Esophagus squamous epithelium (tissue), 5 donors: ENCODE data around the gene EIPR1. TPM values are rescaled to one million over a fixed set of nuclear protein-coding genes. Genes with fewer than 3 reads are reported as not detected.

Source experiments
- DNase-seq: peaks from one replicate; lab custom pipeline; 2025; lab: John Stamatoyannopoulos, UW
- H3K27ac ChIP-seq, 4 donors: fragments of 200-600 bp; sonication (generic); one replicate each; pipeline ENCODE4 v1.5.1; 2016 to 2019; ENCODE audit warnings: mild to moderate bottlenecking in 1 of 4
- H3K27me3 ChIP-seq, 4 donors: fragments of 200-600 bp; sonication (generic); 1 replicate in 3 of 4; 2 replicates in 1 of 4; pipeline versions ENCODE4 v1.5.1 to v1.6.0; 2017 to 2021; ENCODE audit warnings: antibody characterized with exemption in 1 of 4
- H3K36me3 ChIP-seq, 3 donors: fragments of 200-600 bp; sonication (generic); one replicate each; pipeline ENCODE4 v1.5.1; 2016 to 2019
- H3K4me1 ChIP-seq, 3 donors: fragments of 200-600 bp; sonication (generic); one replicate each; pipeline ENCODE4 v1.5.1; 2017 to 2019
- H3K4me3 ChIP-seq, 4 donors: fragments of 200-600 bp; sonication (generic); 1 replicate in 3 of 4; 2 replicates in 1 of 4; pipeline ENCODE4 v1.5.1; 2016 to 2019; ENCODE audit warnings: mild to moderate bottlenecking in 2 of 4, moderate library complexity in 1 of 4
- H3K9me3 ChIP-seq, 3 donors: fragments of 200-600 bp; sonication (generic); one replicate each; pipeline ENCODE4 v1.5.1; 2016 to 2019
- POLR2A ChIP-seq, 4 donors: fragments of 450-650 bp; IDR thresholded peaks; one replicate each; pipeline ENCODE4 v1.6.1; 2017; ENCODE audit warnings: antibody characterized with exemption in 4 of 4, mild to moderate bottlenecking in 4 of 4, moderate library complexity in 3 of 4
- WGBS, 2 donors: methylation state at CpG; one replicate each; pipeline ENCODE4 v1.1.5; 2018; 5-methylcytosine and 5-hydroxymethylcytosine counted together
- intact Hi-C: fragments of 100-400 bp; cut with DNase I; formaldehyde crosslinking; loops from one replicate; pipeline ENCODE4 v1.15.0; 2022
- total RNA-seq, 4 donors: library from RNA; depleted of rRNA; stranded (reverse); fragments of >200 nt; gene quantifications; one replicate each; pipeline ENCODE4 v1.1.0, GENCODE V29; 2016
- TF ChIP-seq, protein P1 (sequence below), 6 experiments: fragments of 450-650 bp in 4 of 6; fragments of 200-600 bp in 2 of 6; sonication (generic) in 2 of 6; IDR thresholded peaks; one replicate each; pipeline ENCODE4 v1.5.1; 2016 to 2019; ENCODE audit warnings: antibody characterized with exemption in 6 of 6, mild to moderate bottlenecking in 4 of 6, moderate library complexity in 4 of 6
- donor health status: DM: yes; HTN: yes; CAD: no.

Gene EIPR1
- total RNA-seq, 4 donors from 2014 or later, result 27.3 to 50.6 (median 31.9) TPM

DNA sequence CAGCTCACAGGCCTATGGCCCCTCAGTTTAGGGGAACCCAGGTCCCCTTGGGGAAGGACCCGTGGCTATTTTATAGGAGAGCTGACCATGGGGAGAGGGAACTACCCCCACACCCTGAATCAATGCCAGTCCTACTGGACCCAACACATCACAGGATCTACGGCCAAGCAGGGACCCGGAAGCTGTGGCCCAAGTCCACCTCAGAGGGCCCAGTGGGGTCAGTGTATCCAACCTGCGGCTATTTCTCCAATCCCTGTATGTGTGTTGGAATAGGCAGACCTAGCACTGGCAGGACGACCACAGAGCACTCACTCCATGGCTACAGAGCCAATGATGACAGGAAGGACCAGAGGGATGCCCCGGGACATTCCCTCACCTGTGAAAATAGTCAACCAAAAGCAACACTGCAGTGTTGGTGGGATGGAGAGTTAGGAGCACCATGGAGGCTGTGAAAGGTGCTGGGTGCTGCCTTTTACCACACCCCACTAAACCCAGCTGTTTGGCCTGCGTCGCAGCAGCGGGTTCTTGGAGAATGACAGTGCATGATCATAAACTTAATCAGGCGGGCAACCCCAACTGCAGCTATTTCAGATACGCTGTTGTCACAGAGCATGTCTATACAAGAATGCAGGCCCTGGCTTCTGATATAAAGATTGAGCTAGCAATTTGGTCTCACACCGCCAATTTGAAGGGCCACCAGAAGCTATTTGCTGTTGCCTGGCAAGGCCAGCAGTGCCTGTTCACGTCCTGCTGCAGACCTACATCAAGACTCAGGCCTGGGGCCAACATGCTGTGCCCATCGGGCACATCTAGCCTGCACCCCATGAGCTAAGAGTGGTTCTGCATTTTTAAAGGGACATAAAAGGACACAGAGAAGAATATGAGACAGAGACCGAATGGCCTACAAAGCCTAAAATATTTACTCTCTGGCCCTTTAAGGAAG is 110.4 kb downstream of the EIPR1 start:
- H3K27ac ChIP-seq, result no peak overlapping the region
- 39 to 85% methylated on average over 5 to 11 of the region's 15 CpGs for WGBS, 2 donors
- TF ChIP-seq, protein P1, sequence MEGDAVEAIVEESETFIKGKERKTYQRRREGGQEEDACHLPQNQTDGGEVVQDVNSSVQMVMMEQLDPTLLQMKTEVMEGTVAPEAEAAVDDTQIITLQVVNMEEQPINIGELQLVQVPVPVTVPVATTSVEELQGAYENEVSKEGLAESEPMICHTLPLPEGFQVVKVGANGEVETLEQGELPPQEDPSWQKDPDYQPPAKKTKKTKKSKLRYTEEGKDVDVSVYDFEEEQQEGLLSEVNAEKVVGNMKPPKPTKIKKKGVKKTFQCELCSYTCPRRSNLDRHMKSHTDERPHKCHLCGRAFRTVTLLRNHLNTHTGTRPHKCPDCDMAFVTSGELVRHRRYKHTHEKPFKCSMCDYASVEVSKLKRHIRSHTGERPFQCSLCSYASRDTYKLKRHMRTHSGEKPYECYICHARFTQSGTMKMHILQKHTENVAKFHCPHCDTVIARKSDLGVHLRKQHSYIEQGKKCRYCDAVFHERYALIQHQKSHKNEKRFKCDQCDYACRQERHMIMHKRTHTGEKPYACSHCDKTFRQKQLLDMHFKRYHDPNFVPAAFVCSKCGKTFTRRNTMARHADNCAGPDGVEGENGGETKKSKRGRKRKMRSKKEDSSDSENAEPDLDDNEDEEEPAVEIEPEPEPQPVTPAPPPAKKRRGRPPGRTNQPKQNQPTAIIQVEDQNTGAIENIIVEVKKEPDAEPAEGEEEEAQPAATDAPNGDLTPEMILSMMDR (IDR thresholded peaks at IDR 0.05), result no peak
- TF ChIP-seq POLR2A (IDR thresholded peaks at IDR 0.05), result no peak
- no peak overlapping the region for H3K4me3 ChIP-seq
- intact Hi-C loops, result no loop called here
- peaks cover 0 to 15% (median 0%) of the 10 kb centered on the region in 3 donors for H3K4me1 ChIP-seq
- no peaks in the 10 kb centered on the region for H3K27me3 ChIP-seq
- H3K9me3 ChIP-seq, result no peaks in the 10 kb centered on the region
- H3K36me3 ChIP-seq, result peaks cover 0 to 4% (median 0%) of the 10 kb centered on the region in 3 donors
- DNase-seq, result no peak

DNA sequence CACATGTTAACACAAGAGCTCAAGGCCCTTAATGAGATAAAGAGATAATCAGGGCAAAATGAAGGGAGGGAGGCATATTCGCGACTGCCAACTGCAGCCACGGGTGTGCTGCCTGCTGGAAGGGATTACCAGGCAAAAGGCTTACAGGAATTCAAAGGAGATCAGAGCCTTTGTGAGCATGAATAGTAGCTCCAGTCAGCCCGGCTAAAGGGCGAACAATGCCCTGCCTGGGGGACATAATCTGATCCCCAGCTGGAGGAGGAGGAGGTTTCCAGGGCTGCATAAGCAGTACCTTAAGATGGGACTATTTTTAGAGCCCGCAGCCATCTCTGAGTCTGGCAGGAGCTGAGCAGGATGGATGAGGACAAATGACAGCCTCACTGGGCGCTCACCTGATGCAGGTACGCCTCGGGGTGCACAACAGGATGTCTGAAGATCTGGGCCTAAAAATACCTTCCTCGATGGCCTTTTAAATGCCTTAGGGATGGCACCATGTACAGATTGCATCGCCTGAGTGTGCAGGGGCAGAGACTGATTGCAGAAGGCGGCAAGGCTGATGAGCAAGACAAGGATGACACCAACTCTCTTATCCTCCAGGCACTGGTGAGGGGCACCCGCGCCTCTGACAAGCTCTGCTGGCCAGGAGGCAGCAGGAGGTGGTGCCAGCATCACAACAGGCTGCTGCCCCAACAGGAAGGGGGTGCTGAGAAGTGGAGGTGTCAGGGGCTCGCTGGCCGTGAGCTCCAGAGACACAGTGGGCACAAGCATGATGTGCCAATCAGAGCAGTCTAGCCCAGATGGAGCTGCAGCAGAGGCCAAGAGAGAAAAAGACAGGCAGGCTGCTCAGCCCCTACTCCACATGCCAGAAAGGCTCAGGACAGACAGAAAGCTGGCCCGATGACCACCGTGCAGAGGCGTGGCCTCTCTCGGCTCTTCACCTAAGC is 111.4 kb downstream of the EIPR1 start:
- DNase-seq, result no peak
- 43 to 59% methylated on average over 12 to 14 of the region's 20 CpGs for WGBS, 2 donors
- no peaks in the 10 kb centered on the region for H3K9me3 ChIP-seq
- intact Hi-C loops, result no loop called here
- H3K36me3 ChIP-seq, result peaks cover 0 to 4% (median 0%) of the 10 kb centered on the region in 3 donors
- no peak overlapping the region for H3K4me3 ChIP-seq
- no peaks in the 10 kb centered on the region for H3K27me3 ChIP-seq
- peaks cover 0 to 15% (median 0%) of the 10 kb centered on the region in 3 donors for H3K4me1 ChIP-seq
- no peak overlapping the region for H3K27ac ChIP-seq
- TF ChIP-seq, protein P1 (IDR thresholded peaks at IDR 0.05), result no peak
- no peak for TF ChIP-seq POLR2A (IDR thresholded peaks at IDR 0.05)

DNA sequence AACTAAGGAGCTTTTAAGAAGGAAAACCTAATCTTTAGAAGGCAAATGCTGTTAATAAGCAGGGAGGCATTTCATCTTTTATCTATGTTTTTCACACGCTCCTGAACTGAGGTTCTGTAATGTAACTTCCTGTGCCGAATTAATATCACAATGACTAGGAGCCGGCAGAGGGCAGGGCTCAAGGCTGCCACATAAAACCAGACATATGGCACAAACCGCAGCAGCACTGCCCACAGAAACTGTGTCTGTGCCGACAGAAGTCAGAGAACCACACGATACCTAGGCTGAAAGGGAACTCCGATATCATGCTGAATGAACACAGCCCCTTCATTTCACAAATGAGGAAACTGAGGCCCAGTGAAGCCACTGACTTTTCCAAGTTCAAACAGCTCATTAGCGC is 112.1 kb downstream of the EIPR1 start:
- no peak for DNase-seq
- Histone ChIP-seq H3K36me3 (peaks cover 0 to 4% (median 0%) of the 10 kb centered on the region in 3 donors), H3K27ac (no peak overlapping the region), H3K9me3 (no peaks in the 10 kb centered on the region), H3K4me1 (peaks cover 0 to 15% (median 0%) of the 10 kb centered on the region in 3 donors), H3K4me3 (no peak overlapping the region), H3K27me3 (no peaks in the 10 kb centered on the region)
- TF ChIP-seq POLR2A (IDR thresholded peaks at IDR 0.05), result no peak
- TF ChIP-seq, protein P1 (IDR thresholded peaks at IDR 0.05), result no peak
- intact Hi-C loops, result no loop called here
- WGBS, 2 donors, result 83% methylated on average over 6 to 8 of the region's 8 CpGs

DNA sequence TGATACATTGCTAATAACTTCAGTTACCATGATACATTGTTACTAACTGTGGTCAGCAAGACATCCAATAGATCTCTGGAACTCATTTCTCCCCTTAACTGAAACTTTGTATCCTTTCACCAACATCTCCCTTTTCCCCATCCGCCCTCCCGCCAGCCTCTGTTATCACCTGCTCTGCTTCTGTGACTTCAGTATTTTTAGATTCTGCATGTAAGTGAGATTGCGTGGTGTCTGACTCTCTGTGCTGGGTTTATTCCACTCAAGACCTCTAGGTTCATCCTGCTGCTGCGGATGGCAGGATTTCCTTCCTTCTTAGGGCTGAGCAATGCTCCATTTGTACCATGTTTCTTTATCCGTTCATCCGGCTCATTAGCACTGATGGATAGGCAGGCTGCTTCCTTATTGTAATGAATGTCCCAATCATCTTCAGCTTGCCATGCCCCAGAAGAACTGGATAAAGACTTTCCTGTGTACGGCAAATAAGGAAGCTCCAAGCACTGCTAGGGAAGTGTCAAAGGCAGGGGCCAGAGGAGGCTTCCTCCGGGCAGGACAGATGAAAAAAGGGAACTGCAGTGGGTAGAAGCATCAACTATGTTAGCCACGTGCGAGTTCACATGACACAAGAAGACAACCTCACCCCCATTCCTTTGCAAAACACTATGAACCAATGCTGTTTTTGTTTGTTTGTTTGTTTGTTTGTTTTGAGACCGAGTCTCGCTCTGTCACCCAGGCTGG is 113.4 kb downstream of the EIPR1 start:
- 80 to 86% methylated on average over 11 to 12 of the region's 12 CpGs for WGBS, 2 donors
- Histone ChIP-seq H3K9me3 (no peaks in the 10 kb centered on the region), H3K4me3 (no peak overlapping the region), H3K36me3 (peaks cover 0 to 4% (median 0%) of the 10 kb centered on the region in 3 donors), H3K27ac (no peak overlapping the region), H3K4me1 (peaks cover 0 to 15% (median 0%) of the 10 kb centered on the region in 3 donors), H3K27me3 (no peaks in the 10 kb centered on the region)
- no peak for DNase-seq
- intact Hi-C loops, result no loop called here
- TF ChIP-seq POLR2A (IDR thresholded peaks at IDR 0.05), result no peak
- TF ChIP-seq, protein P1 (IDR thresholded peaks at IDR 0.05), result no peak
